Endothelial cell (in vitro differentiated cells): ENCODE measurements around the gene HMOX1. TPM values are rescaled to one million over a fixed set of nuclear protein-coding genes. Genes with fewer than 3 reads are reported as not detected.
"Not testable (repeated sequence)": the region's sequence is repeated elsewhere in the genome, so short reads cannot be mapped to it uniquely, and the experiment has no call there.

Experiments used
- DNase-seq: peaks from one replicate; pipeline ENCODE4 v3.0.0; 2021; ENCODE audit warnings: low spot score
- H3K27ac Mint-ChIP-seq: one replicate; pipeline ENCODE4 v1.8.0; 2021; ENCODE audit warnings: mixed read lengths, inconsistent platforms; ENCODE audit not compliant: unreplicated experiment
- H3K27me3 Mint-ChIP-seq: one replicate; pipeline ENCODE4 v1.8.0; 2021; ENCODE audit warnings: mild to moderate bottlenecking, moderate library complexity, mixed read lengths, inconsistent platforms; ENCODE audit not compliant: unreplicated experiment
- H3K36me3 Mint-ChIP-seq: one replicate; pipeline ENCODE4 v1.8.0; 2021; ENCODE audit warnings: mild to moderate bottlenecking, low read depth, mixed read lengths, inconsistent platforms; ENCODE audit not compliant: unreplicated experiment
- H3K4me1 Mint-ChIP-seq: one replicate; pipeline ENCODE4 v1.8.0; 2021; ENCODE audit warnings: mild to moderate bottlenecking, mixed read lengths, inconsistent platforms; ENCODE audit not compliant: unreplicated experiment
- H3K4me3 Mint-ChIP-seq: one replicate; pipeline ENCODE4 v1.8.0; 2021; ENCODE audit warnings: mild to moderate bottlenecking, mixed read lengths, inconsistent platforms; ENCODE audit not compliant: unreplicated experiment
- H3K9me3 Mint-ChIP-seq: one replicate; pipeline ENCODE4 v1.8.0; 2021; ENCODE audit warnings: mixed read lengths, inconsistent platforms; ENCODE audit not compliant: unreplicated experiment
- total RNA-seq: library from RNA; stranded (reverse); fragmentation: NEBNext Ultra II Directional; extraction: Animal tissue kit (Norgen Biotek cat#: 25700); gene quantifications from one replicate; pipeline ENCODE4 v1.2.1, GENCODE V29; 2021; ENCODE audit not compliant: unreplicated experiment
- TF ChIP-seq, protein P1 (sequence below): fragments of 200-600 bp; sonication (generic); IDR thresholded peaks from one replicate; pipeline ENCODE4 v1.5.0; 2021; ENCODE audit warnings: antibody characterized with exemption; ENCODE audit not compliant: unreplicated experiment

The HMOX1 gene
- total RNA-seq, 1 donor from 2014 or later = 17.5 TPM

GRCh38 chr22:35435201-35435740 lies 54.4 kb downstream of the HMOX1 start:
- no peak for DNase-seq
- Mint-ChIP-seq H3K4me3 (no peak overlapping the region), H3K4me1 (no peaks in the 10 kb centered on the region), H3K36me3 (peaks cover 24% of the 10 kb centered on the region), H3K27me3 (peaks cover 5% of the 10 kb centered on the region), H3K27ac (no peak overlapping the region), H3K9me3 (no peaks in the 10 kb centered on the region)
- TF ChIP-seq, protein P1, sequence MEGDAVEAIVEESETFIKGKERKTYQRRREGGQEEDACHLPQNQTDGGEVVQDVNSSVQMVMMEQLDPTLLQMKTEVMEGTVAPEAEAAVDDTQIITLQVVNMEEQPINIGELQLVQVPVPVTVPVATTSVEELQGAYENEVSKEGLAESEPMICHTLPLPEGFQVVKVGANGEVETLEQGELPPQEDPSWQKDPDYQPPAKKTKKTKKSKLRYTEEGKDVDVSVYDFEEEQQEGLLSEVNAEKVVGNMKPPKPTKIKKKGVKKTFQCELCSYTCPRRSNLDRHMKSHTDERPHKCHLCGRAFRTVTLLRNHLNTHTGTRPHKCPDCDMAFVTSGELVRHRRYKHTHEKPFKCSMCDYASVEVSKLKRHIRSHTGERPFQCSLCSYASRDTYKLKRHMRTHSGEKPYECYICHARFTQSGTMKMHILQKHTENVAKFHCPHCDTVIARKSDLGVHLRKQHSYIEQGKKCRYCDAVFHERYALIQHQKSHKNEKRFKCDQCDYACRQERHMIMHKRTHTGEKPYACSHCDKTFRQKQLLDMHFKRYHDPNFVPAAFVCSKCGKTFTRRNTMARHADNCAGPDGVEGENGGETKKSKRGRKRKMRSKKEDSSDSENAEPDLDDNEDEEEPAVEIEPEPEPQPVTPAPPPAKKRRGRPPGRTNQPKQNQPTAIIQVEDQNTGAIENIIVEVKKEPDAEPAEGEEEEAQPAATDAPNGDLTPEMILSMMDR = no peak

- peaks cover 5% of the 10 kb centered on the region for H3K27me3 Mint-ChIP-seq
- H3K9me3 Mint-ChIP-seq = no peaks in the 10 kb centered on the region
- H3K27ac Mint-ChIP-seq = no peak overlapping the region
- H3K4me3 Mint-ChIP-seq = no peak overlapping the region
- no peak for DNase-seq
- H3K4me1 Mint-ChIP-seq = no peaks in the 10 kb centered on the region
- TF ChIP-seq, protein P1 = no peak
- H3K36me3 Mint-ChIP-seq = peaks cover 24% of the 10 kb centered on the region
Observed at GRCh38 chr22:35436421-35436820, 55.5 kb downstream of the HMOX1 start.

GRCh38 chr22:35437049-35437448 lies 56.2 kb downstream of the HMOX1 start:
- TF ChIP-seq, protein P1 = no peak
- H3K36me3 Mint-ChIP-seq = peaks cover 21% of the 10 kb centered on the region
- peaks cover 4% of the 10 kb centered on the region for H3K27me3 Mint-ChIP-seq
- no peak overlapping the region for H3K27ac Mint-ChIP-seq
- H3K4me1 Mint-ChIP-seq = no peaks in the 10 kb centered on the region
- H3K4me3 Mint-ChIP-seq = no peak overlapping the region
- DNase-seq = no peak
- no peaks in the 10 kb centered on the region for H3K9me3 Mint-ChIP-seq

GRCh38 chr22:35438673-35439364 lies 57.9 kb downstream of the HMOX1 start:
- H3K9me3 Mint-ChIP-seq, H3K27me3 Mint-ChIP-seq, H3K4me3 Mint-ChIP-seq, DNase-seq, H3K27ac Mint-ChIP-seq, H3K4me1 Mint-ChIP-seq, H3K36me3 Mint-ChIP-seq: not testable (repeated sequence)

DNA sequence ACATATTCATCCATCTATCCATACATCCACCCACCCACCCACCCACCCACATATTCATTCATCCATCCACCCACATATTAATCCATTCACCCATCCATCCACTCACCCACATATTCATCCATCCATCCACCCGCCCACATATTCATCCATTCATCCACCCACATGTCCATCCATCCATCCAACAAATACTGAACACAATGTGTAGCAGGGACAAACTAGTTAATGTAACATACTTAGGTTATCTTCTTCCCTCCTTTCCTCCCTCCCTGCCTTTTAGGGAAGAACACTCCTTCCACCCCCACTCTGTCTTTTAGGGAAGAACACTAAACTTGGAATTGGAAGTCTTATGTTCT lies 58.4 kb downstream of the HMOX1 start:
- peaks cover 4% of the 10 kb centered on the region for H3K36me3 Mint-ChIP-seq
- no peaks in the 10 kb centered on the region for H3K4me1 Mint-ChIP-seq
- no peak overlapping the region for H3K4me3 Mint-ChIP-seq
- TF ChIP-seq, protein P1 = no peak
- peaks cover 2% of the 10 kb centered on the region for H3K27me3 Mint-ChIP-seq
- H3K9me3 Mint-ChIP-seq = no peaks in the 10 kb centered on the region
- no peak for DNase-seq
- no peak overlapping the region for H3K27ac Mint-ChIP-seq
